ENCODE results near the gene GPR137. TPM values are rescaled to one million over a fixed set of nuclear protein-coding genes. Genes with fewer than 3 reads are reported as not detected.

The GPR137 gene
- total and polyA plus RNA-seq, 10 of the 15 experiments (the other 5 are each of a cell fraction or from before 2014, with no cell fraction given), result 0.37 to 29.2 (median 13.8) TPM

- H2AFZ ChIP-seq (ENCODE audit: control insufficient read depth, low read depth, low read length), result no peak overlapping the region
- SMC1A ChIA-PET (ENCODE audit: uncharacterized antibody, unreplicated experiment), result interaction anchor here (0.7 to 5.7 kb wide), 9 partner anchors 14 to 151 kb away, joined by 3 to 98 read pairs (median 7); partner anchors contain the start of genes FERMT3, FKBP2, PRDX5 and TRMT112
- WGBS (ENCODE audit: insufficient coverage, insufficient replicate concordance, low lambda C conversion rate, missing lambda C conversion rate), result 9% methylated on average over 5 of the region's 5 CpGs
- no peak for TF ChIP-seq PAX5 (IDR thresholded peaks at IDR 0.05; ENCODE audit: borderline replicate concordance, low read depth, low read length)
- TF ChIP-seq EP300 (IDR thresholded peaks at IDR 0.05; ENCODE audit: borderline replicate concordance in 1 of 2, control insufficient read depth in 1 of 2, low read depth in 2 of 2, low read length in 2 of 2), result no peak
- TF ChIP-seq MYC (IDR thresholded peaks at IDR 0.05; ENCODE audit: insufficient read depth, insufficient read length, insufficient replicate concordance, low read length, severe bottlenecking), result no peak
- TF ChIP-seq E4F1 (IDR thresholded peaks at IDR 0.05; ENCODE audit: borderline replicate concordance, partially characterized antibody), result no peak
- TF ChIP-seq CEBPB (IDR thresholded peaks at IDR 0.05; ENCODE audit: borderline replicate concordance in 1 of 2, low read depth in 2 of 2, low read length in 2 of 2), result no peak
- TF ChIP-seq EGR1 (IDR thresholded peaks at IDR 0.05; ENCODE audit: borderline replicate concordance in 1 of 2, low read depth in 2 of 2, low read length in 2 of 2), result 0 out of 3 replicates have a peak, but pooled peaks of 1 of the 2 experiments have one; percentile 13
- peaks cover 0 to 3% of the 10 kb centered on the region in 2 experiments; a peak in 2 of 4 replicates for H3K36me3 ChIP-seq (ENCODE audit: control insufficient read depth in 2 of 2, insufficient read depth in 2 of 2, low read length in 1 of 2)
- RAD21 ChIA-PET (ENCODE audit: unreplicated experiment), result interaction anchor here (0.9 to 5.8 kb wide), 13 partner anchors 14 to 97 kb away, joined by 3 to 125 read pairs (median 7); partner anchors contain the start of genes FERMT3, FKBP2, GPR137 and NUDT22
- in situ Hi-C loops (cut with MboI) (loop anchor here (5.0 kb wide), 1 partner anchor 102 kb away; no protein-coding TSS in a partner anchor), intact Hi-C loops (cut with micrococcal nuclease; ENCODE audit: unreplicated experiment) (loop anchor here (1.0 to 5.0 kb wide), 3 partner anchors 63 to 632 kb away; partner anchors contain the start of genes ATL3 and FKBP2)
- H3K9ac ChIP-seq (ENCODE audit: control insufficient read depth, insufficient read depth, low read length), result peak overlapping the region; percentile 81; the same call in 1 of the 2 replicates
- ATAC-seq (no peak), FAIRE-seq (no peak), DNase-seq (ENCODE audit: low read depth, low spot score) (no peak)
- peak overlapping the region; percentile 72 for H3K4me3 ChIP-seq
- peaks cover 27% of the 10 kb centered on the region for H3K4me1 ChIP-seq (ENCODE audit: control insufficient read depth, insufficient read depth, low read length)
- H4K20me1 ChIP-seq (ENCODE audit: control insufficient read depth, insufficient read depth), result no peaks in the 10 kb centered on the region
- H3K9me3 ChIP-seq (replicated peaks; ENCODE audit: control insufficient read depth, insufficient read depth, low read length), result no peaks in the 10 kb centered on the region
- H3K79me2 ChIP-seq (ENCODE audit: control insufficient read depth, insufficient read depth, low read length), result peaks cover 22% of the 10 kb centered on the region
- POLR2A ChIA-PET, result interaction anchor here (0.6 to 5.8 kb wide), 17 partner anchors 13 to 319 kb away, joined by 3 to 70 read pairs (median 6); partner anchors contain the start of genes BAD, FERMT3, FKBP2 and NUDT22
- H3K27me3 ChIP-seq (replicated peaks in 1 of 2; ENCODE audit: control insufficient read depth in 2 of 2, insufficient read depth in 2 of 2, low read length in 1 of 2), result peaks cover 5 to 17% of the 10 kb centered on the region in 2 experiments; a peak in 3 of 4 replicates
- CTCF ChIA-PET, result interaction anchor here (0.8 to 5.8 kb wide), 26 partner anchors 13 to 346 kb away, joined by 3 to 238 read pairs (median 6); partner anchors contain the start of genes BAD, CCDC88B, FERMT3 and GPR137
- no TSS peak for BruUV-seq (replicated peaks)
- H3K27ac ChIP-seq (ENCODE audit: control insufficient read depth, insufficient read depth), result peak overlapping the region; percentile 90
- H3K4me2 ChIP-seq (ENCODE audit: control insufficient read depth, insufficient read depth), result peak overlapping the region; percentile 46
Observed at GRCh38 chr11:64304032-64304315, 18.3 kb downstream of the GPR137 start.
